Activated T-helper 17 cell treated with anti-CD3 and anti-CD28 coated beads, Interleukin-2, amount 50 U/mL, for 72 hours (primary cell): ENCODE results near the gene PSTK. TPM values are rescaled to one million over a fixed set of nuclear protein-coding genes. Genes with fewer than 3 reads are reported as not detected.

Source experiments
- ATAC-seq: fragments of 150-1000 bp; cut with Tn5 transposase; replicated peaks from 2 replicates; pipeline ENCODE4 v1.10.0; 2021; ENCODE audit warnings: mild to moderate bottlenecking, moderate library complexity
- H3K27ac Mint-ChIP-seq: one replicate; pipeline ENCODE4 v1.8.0; 2022; ENCODE audit warnings: mixed read lengths
- H3K27me3 Mint-ChIP-seq: one replicate; pipeline ENCODE4 v1.8.0; 2022; ENCODE audit warnings: mixed read lengths
- H3K36me3 Mint-ChIP-seq: one replicate; pipeline ENCODE4 v1.8.0; 2022; ENCODE audit warnings: low read depth, mild to moderate bottlenecking, mixed read lengths
- H3K4me1 Mint-ChIP-seq: one replicate; pipeline ENCODE4 v1.8.0; 2022; ENCODE audit warnings: mixed read lengths
- H3K4me3 Mint-ChIP-seq: one replicate; pipeline ENCODE4 v1.8.0; 2022; ENCODE audit warnings: mild to moderate bottlenecking, mixed read lengths
- H3K9me3 Mint-ChIP-seq: one replicate; pipeline ENCODE4 v1.8.0; 2022; ENCODE audit warnings: mixed read lengths
- total RNA-seq, 2 donors: library from RNA; stranded (reverse); gene quantifications; one replicate each; pipeline ENCODE4 v1.2.3, GENCODE V29; 2022

Gene PSTK
- total RNA-seq, 2 donors from 2014 or later = 2.8 to 5.0 TPM

GRCh38 chr10:123019941-123020703 is 39.9 kb downstream of the PSTK start:
- H3K9me3 Mint-ChIP-seq = no peaks in the 10 kb centered on the region
- no peak overlapping the region for H3K4me3 Mint-ChIP-seq
- no peak overlapping the region for H3K27ac Mint-ChIP-seq
- H3K36me3 Mint-ChIP-seq = no peaks in the 10 kb centered on the region
- no peak for ATAC-seq
- H3K4me1 Mint-ChIP-seq = peaks cover 13% of the 10 kb centered on the region
- no peaks in the 10 kb centered on the region for H3K27me3 Mint-ChIP-seq

DNA sequence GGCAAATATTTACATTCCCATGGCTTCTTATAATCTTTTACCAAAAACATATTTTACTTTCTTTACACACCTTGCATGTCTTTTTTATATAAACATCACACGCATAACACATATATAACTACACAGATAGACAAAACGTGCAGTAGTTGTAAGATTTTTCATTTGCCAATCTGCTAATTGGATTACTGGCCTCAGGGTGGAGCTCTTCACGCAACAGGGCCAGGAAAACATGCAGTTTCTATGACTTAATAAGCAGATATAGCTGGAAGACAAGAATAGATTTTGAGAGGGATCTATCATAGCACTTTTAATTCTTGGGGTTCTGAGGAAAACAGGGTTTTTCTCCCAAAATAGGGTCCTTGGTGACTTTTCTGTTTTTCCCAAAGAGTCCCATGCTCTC is 41.3 kb downstream of the PSTK start:
- ATAC-seq = no peak
- Mint-ChIP-seq H3K27ac (no peak overlapping the region), H3K9me3 (no peaks in the 10 kb centered on the region), H3K36me3 (no peaks in the 10 kb centered on the region), H3K27me3 (no peaks in the 10 kb centered on the region), H3K4me1 (peaks cover 10% of the 10 kb centered on the region), H3K4me3 (no peak overlapping the region)

DNA sequence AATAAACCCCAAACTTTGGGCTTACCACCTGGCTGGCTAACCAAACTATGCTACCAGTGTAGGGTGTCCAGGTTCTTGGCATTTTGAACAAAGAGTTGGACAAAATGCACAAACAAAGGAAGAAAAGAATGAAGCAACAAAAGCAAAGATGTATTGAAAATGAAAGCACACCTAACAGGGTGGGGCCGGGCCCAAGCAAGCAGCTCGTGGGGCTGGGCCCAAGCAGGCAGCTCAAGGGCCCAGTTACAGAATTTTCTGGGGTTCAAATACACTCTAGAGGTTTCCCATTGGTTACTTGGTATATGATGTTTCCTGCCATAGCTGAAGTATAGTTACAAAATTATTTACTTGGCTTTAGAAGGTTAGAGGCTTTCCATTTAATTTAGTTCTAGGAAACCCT is 44.3 kb downstream of the PSTK start:
- Mint-ChIP-seq H3K4me3 (no peak overlapping the region), H3K9me3 (no peaks in the 10 kb centered on the region), H3K36me3 (no peaks in the 10 kb centered on the region), H3K27me3 (no peaks in the 10 kb centered on the region), H3K27ac (no peak overlapping the region), H3K4me1 (peaks cover 5% of the 10 kb centered on the region)
- ATAC-seq = no peak

DNA sequence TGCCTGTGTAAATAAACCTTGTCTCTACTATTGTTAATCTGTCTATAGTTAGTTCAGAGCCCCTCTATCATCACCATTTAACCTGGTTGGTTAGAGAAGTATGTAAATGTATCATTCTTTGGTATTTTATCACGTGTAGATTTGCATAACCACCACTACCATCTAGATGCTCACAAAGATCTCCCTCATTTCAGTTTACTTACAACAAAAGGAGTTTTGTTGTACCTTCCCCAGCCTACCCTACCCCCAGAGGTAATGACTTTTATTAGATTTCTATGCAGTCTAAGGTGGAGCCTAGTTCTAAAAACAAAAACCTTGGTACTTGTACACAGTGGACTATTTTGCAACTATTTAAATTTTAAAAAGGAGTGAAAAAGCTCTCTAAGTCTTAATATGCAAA is 46.1 kb downstream of the PSTK start:
- no peak overlapping the region for H3K27ac Mint-ChIP-seq
- no peak for ATAC-seq

DNA sequence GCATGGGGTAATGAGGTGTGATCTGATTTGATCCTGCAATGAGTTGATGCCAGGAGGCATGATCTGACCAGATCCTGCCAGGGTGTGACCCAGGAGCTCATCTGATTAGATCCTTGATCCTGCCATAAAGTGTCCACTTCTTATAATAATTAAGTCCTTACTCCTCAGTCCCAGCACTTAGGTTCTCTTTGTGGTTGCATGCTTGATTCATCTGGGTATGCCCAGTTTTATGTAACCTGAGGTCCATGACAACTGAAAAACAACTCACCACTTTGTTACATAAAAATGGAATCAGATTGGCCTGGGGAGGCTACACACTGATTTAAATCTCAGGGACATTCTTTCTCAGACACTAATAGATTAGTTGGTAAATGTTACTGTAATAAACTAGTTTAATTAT is 47.7 kb downstream of the PSTK start:
- no peaks in the 10 kb centered on the region for H3K27me3 Mint-ChIP-seq
- no peaks in the 10 kb centered on the region for H3K9me3 Mint-ChIP-seq
- no peaks in the 10 kb centered on the region for H3K36me3 Mint-ChIP-seq
- H3K27ac Mint-ChIP-seq = no peak overlapping the region
- peaks cover 5% of the 10 kb centered on the region for H3K4me1 Mint-ChIP-seq
- no peak for ATAC-seq
- H3K4me3 Mint-ChIP-seq = no peak overlapping the region

More for the DNA sequence above, 46.1 kb downstream of the PSTK start:
- Mint-ChIP-seq H3K27me3 (no peaks in the 10 kb centered on the region), H3K9me3 (no peaks in the 10 kb centered on the region), H3K36me3 (no peaks in the 10 kb centered on the region), H3K4me3 (no peak overlapping the region), H3K4me1 (peaks cover 5% of the 10 kb centered on the region)

GRCh38 chr10:123031124-123031523 is 50.9 kb downstream of the PSTK start:
- Mint-ChIP-seq H3K36me3 (peaks cover 20% of the 10 kb centered on the region), H3K4me1 (no peaks in the 10 kb centered on the region), H3K4me3 (no peak overlapping the region), H3K27me3 (no peaks in the 10 kb centered on the region), H3K27ac (no peak overlapping the region), H3K9me3 (no peaks in the 10 kb centered on the region)
- no peak for ATAC-seq

- Mint-ChIP-seq H3K36me3 (peaks cover 31% of the 10 kb centered on the region), H3K9me3 (no peaks in the 10 kb centered on the region), H3K27me3 (no peaks in the 10 kb centered on the region), H3K4me3 (no peak overlapping the region), H3K4me1 (peaks cover 6% of the 10 kb centered on the region), H3K27ac (no peak overlapping the region)
- no peak for ATAC-seq
These were observed 54.1 kb downstream of the PSTK start for GRCh38 chr10:123034332-123034731.

DNA sequence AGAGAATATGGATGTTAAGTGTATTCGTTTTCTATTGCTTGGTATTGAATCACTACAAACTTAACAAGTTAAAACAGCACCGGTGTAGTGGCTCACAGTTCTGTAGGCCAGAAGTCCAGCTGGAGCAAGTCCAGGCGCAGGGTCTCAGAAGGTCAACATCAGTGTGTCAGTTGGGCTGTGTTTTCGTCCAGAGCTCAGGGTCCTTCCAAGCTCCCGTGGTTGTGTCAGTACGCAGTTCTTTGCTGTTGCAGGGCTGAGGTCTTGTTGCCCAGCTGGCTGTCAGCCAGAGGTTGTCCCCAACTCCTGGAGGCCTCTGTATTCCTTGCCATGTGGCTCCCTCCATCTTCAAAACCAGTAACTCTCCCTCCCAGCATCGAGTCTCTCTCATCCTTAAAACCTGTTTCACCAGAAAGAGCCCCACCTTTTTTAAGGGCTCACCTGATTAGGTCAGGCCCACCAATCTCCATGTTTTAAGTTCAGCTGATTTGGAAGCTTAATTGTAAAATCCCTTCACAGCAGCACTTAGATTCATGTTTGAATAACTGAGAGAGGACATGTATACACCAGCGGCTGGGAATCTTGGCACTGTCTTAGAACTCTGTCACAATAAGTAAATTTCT is 55.4 kb downstream of the PSTK start:
- Mint-ChIP-seq H3K4me1 (peaks cover 7% of the 10 kb centered on the region), H3K27me3 (no peaks in the 10 kb centered on the region), H3K36me3 (peaks cover 31% of the 10 kb centered on the region), H3K4me3 (no peak overlapping the region), H3K27ac (no peak overlapping the region), H3K9me3 (no peaks in the 10 kb centered on the region)
- no peak for ATAC-seq

GRCh38 chr10:123038782-123039631 is 58.8 kb downstream of the PSTK start:
- H3K4me1 Mint-ChIP-seq = peaks cover 7% of the 10 kb centered on the region
- peaks cover 47% of the 10 kb centered on the region for H3K36me3 Mint-ChIP-seq
- H3K27ac Mint-ChIP-seq = no peak overlapping the region
- H3K27me3 Mint-ChIP-seq = no peaks in the 10 kb centered on the region
- H3K9me3 Mint-ChIP-seq = no peaks in the 10 kb centered on the region
- ATAC-seq = peak; percentile 21
- no peak overlapping the region for H3K4me3 Mint-ChIP-seq

GRCh38 chr10:123039632-123039930 is 59.4 kb downstream of the PSTK start:
- ATAC-seq = no peak
- H3K4me3 Mint-ChIP-seq = no peak overlapping the region
- H3K36me3 Mint-ChIP-seq = peaks cover 47% of the 10 kb centered on the region
- no peak overlapping the region for H3K27ac Mint-ChIP-seq
- no peaks in the 10 kb centered on the region for H3K27me3 Mint-ChIP-seq
- no peaks in the 10 kb centered on the region for H3K9me3 Mint-ChIP-seq
- peaks cover 7% of the 10 kb centered on the region for H3K4me1 Mint-ChIP-seq

Other genes starting within 250 kb of the PSTK start
- 1 to 10 TPM; 2.6 to 3.3 TPM for gene CUZD1, start 134.5 kb upstream of the PSTK start, total RNA-seq
- gene FAM24B, start 100.8 kb upstream of the PSTK start, total RNA-seq = 10 to 100 TPM; 10.1 to 14.8 TPM
- not detected for gene FAM24A, start 69.8 kb upstream of the PSTK start, total RNA-seq
- gene C10orf88, start 26.2 kb upstream of the PSTK start, total RNA-seq = 10 to 100 TPM; 12.2 to 13.3 TPM
- 10 to 100 TPM; 15.0 to 18.4 TPM for gene IKZF5, start 28.4 kb downstream of the PSTK start, total RNA-seq
- gene ACADSB, start 28.6 kb downstream of the PSTK start, total RNA-seq = 10 to 100 TPM; 25.1 to 30.6 TPM
- under 1 TPM in 1 of 2 donors, not detected in 1; 0.21 TPM for gene HMX3, start 155.6 kb downstream of the PSTK start, total RNA-seq
- gene HMX2, start 167.7 kb downstream of the PSTK start, total RNA-seq = under 1 TPM in 1 of 2 donors, not detected in 1; 0.19 TPM
- 100 to 1,000 TPM; 311 to 324 TPM for gene BUB3, start 174.0 kb downstream of the PSTK start, total RNA-seq